Endometrial microvascular endothelial cells (primary cell): ENCODE measurements around the gene EXOSC2. TPM values are rescaled to one million over a fixed set of nuclear protein-coding genes. Genes with fewer than 3 reads are reported as not detected.

ENCODE experiments used
- in situ Hi-C: cut with HindIII; loops from 2 replicates; pipeline ENCODE4 v1.10.0; 2017; ENCODE audit warnings: low sequenced_read_pairs, low pct_unique_long_range_greater_than_20kb; ENCODE audit errors: inconsistent ontology term
- total RNA-seq: library from RNA; depleted of rRNA; stranded (reverse); fragments of >200 nt; gene quantifications from one replicate; pipeline ENCODE4 v1.2.3, GENCODE V29; 2015; ENCODE audit errors: inconsistent ontology term

The EXOSC2 gene
- total RNA-seq, 1 donor from 2014 or later, result 39.8 TPM

GRCh38 chr9:130751631-130752355, 58.2 kb downstream of the EXOSC2 start:
- in situ Hi-C loops, result no loop called here

Other genes starting within 250 kb of the EXOSC2 start
- 0.93 TPM for gene ASS1, start 248.8 kb upstream of the EXOSC2 start, total RNA-seq
- 37.5 TPM for gene FUBP3, start 114.2 kb upstream of the EXOSC2 start, total RNA-seq
- gene PRDM12, start 29.2 kb upstream of the EXOSC2 start, total RNA-seq, result not detected
- 38.0 TPM for gene ABL1, start 141.5 kb downstream of the EXOSC2 start, total RNA-seq
- gene QRFP, start 203.0 kb downstream of the EXOSC2 start, total RNA-seq, result not detected
- under 0.01 TPM for gene FIBCD1, start 245.5 kb downstream of the EXOSC2 start, total RNA-seq